ENCODE results near the gene SYNRG. TPM values are rescaled to one million over a fixed set of nuclear protein-coding genes. Genes with fewer than 3 reads are reported as not detected.
A peak's percentile ranks its signal among the peaks of the same experiment; 100 is the strongest.

The SYNRG gene
- total RNA-seq, 3 donors from 2014 or later (not counting 1 experiment from before 2014, with no cell fraction given), result 82.1 to 137 (median 88.2) TPM

- Histone ChIP-seq H3K4me1 (ENCODE audit: control insufficient read depth, insufficient read depth, low read length) (peaks cover 6% of the 10 kb centered on the region), H3K36me3 (ENCODE audit: control insufficient read depth, insufficient read depth, low read length) (peaks cover 9% of the 10 kb centered on the region), H3K4me3 (ENCODE audit: low read length) (peak within 1 kb of the TSS; percentile 100), H3K9me3 (ENCODE audit: control insufficient read depth, insufficient read depth, low read length) (no peaks in the 10 kb centered on the region), H3K27me3 (ENCODE audit: control insufficient read depth, insufficient read depth, low read length) (peaks cover 4% of the 10 kb centered on the region), H3K27ac (ENCODE audit: low read length) (peak within 1 kb of the TSS; percentile 75)
- H3K9me3 Mint-ChIP-seq, result no peaks in the 10 kb centered on the region
- WGBS (ENCODE audit: insufficient coverage), result 0% methylated on average over 35 of the region's 43 CpGs
- intact Hi-C loops (cut with micrococcal nuclease), result loop anchor here (2.0 kb wide), 1 partner anchor 34 kb away; the partner anchor contains the start of gene SYNRG
- peaks cover 32 to 35% of the 10 kb centered on the region in 2 donors for H3K4me1 Mint-ChIP-seq
- H3K36me3 Mint-ChIP-seq, result peaks cover 7% of the 10 kb centered on the region
- TF ChIP-seq, protein P1, sequence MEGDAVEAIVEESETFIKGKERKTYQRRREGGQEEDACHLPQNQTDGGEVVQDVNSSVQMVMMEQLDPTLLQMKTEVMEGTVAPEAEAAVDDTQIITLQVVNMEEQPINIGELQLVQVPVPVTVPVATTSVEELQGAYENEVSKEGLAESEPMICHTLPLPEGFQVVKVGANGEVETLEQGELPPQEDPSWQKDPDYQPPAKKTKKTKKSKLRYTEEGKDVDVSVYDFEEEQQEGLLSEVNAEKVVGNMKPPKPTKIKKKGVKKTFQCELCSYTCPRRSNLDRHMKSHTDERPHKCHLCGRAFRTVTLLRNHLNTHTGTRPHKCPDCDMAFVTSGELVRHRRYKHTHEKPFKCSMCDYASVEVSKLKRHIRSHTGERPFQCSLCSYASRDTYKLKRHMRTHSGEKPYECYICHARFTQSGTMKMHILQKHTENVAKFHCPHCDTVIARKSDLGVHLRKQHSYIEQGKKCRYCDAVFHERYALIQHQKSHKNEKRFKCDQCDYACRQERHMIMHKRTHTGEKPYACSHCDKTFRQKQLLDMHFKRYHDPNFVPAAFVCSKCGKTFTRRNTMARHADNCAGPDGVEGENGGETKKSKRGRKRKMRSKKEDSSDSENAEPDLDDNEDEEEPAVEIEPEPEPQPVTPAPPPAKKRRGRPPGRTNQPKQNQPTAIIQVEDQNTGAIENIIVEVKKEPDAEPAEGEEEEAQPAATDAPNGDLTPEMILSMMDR (IDR thresholded peaks at IDR 0.05), result no peak
- ATAC-seq (peak; percentile 97 to 99 (median 99)), DNase-seq (peak; percentile 83 to 96)
- H3K27ac Mint-ChIP-seq, result peak within 1 kb of the TSS; percentile 89 to 90
- H3K27me3 Mint-ChIP-seq (ENCODE audit: low read depth in 2 of 2), result peaks cover 22 to 28% of the 10 kb centered on the region in 2 donors
- H3K4me3 Mint-ChIP-seq, result peak within 1 kb of the TSS; percentile 96
Measured at GRCh38 chr17:37643118-37643766, 34.0 kb upstream of the SYNRG start, which contains the start of gene DDX52. Gene DDX52, minus strand, starts transcription at chr17:37643446. Its CDS starts 26 bp downstream, at chr17:37643420.

DNA sequence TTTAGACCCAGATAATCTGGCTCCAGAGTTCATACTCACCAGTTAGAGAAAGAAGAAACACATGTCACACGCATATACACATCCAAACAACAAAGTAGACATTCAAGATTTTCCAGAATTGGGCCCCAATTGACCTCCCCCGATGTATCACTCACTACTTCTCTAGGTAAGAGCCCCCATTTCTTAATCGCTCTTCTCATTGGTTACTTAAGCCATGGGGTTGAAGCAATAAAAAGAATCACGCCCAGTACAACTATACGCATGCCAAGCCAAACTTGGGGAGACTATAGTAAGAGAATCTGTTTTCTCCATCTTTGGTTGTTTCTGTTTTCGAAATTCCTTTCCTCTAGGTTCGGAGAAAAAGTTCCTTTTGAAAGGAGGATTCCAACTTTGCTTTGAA lies 33.5 kb upstream of the SYNRG start:
- Histone ChIP-seq H3K9me3 (ENCODE audit: control insufficient read depth, insufficient read depth, low read length) (no peaks in the 10 kb centered on the region), H3K4me3 (ENCODE audit: low read length) (peak overlapping the region; percentile 100), H3K27ac (ENCODE audit: low read length) (peak overlapping the region; percentile 75), H3K36me3 (ENCODE audit: control insufficient read depth, insufficient read depth, low read length) (peaks cover 11% of the 10 kb centered on the region), H3K27me3 (ENCODE audit: control insufficient read depth, insufficient read depth, low read length) (peaks cover 4% of the 10 kb centered on the region), H3K4me1 (ENCODE audit: control insufficient read depth, insufficient read depth, low read length) (peaks cover 6% of the 10 kb centered on the region)
- peaks cover 7% of the 10 kb centered on the region for H3K36me3 Mint-ChIP-seq
- no peaks in the 10 kb centered on the region for H3K9me3 Mint-ChIP-seq
- 1% methylated on average over 5 of the region's 7 CpGs for WGBS (ENCODE audit: insufficient coverage)
- peak overlapping the region; percentile 89 to 90 for H3K27ac Mint-ChIP-seq
- peaks cover 35% of the 10 kb centered on the region in 2 donors for H3K4me1 Mint-ChIP-seq
- ATAC-seq (no peak), DNase-seq (peak in 1 of 2 donors; percentile 34)
- TF ChIP-seq, protein P1 (IDR thresholded peaks at IDR 0.05), result no peak
- intact Hi-C loops (cut with micrococcal nuclease), result loop anchor here (2.0 kb wide), 1 partner anchor 34 kb away; the partner anchor contains the start of gene SYNRG
- H3K4me3 Mint-ChIP-seq, result peak overlapping the region; percentile 96
- H3K27me3 Mint-ChIP-seq (ENCODE audit: low read depth in 2 of 2), result peaks cover 17 to 23% of the 10 kb centered on the region in 2 donors

GRCh38 chr17:37640015-37640414 lies 30.8 kb upstream of the SYNRG start:
- ATAC-seq (no peak), DNase-seq (no peak)
- Histone ChIP-seq H3K9me3 (ENCODE audit: control insufficient read depth, insufficient read depth, low read length) (no peaks in the 10 kb centered on the region), H3K4me1 (ENCODE audit: control insufficient read depth, insufficient read depth, low read length) (peaks cover 6% of the 10 kb centered on the region), H3K4me3 (ENCODE audit: low read length) (no peak overlapping the region), H3K27ac (ENCODE audit: low read length) (no peak overlapping the region), H3K27me3 (ENCODE audit: control insufficient read depth, insufficient read depth, low read length) (peaks cover 2% of the 10 kb centered on the region), H3K36me3 (ENCODE audit: control insufficient read depth, insufficient read depth, low read length) (peaks cover 25% of the 10 kb centered on the region)
- H3K36me3 Mint-ChIP-seq, result peaks cover 17% of the 10 kb centered on the region
- TF ChIP-seq, protein P1 (IDR thresholded peaks at IDR 0.05), result no peak
- no peak overlapping the region for H3K4me3 Mint-ChIP-seq
- intact Hi-C loops (cut with micrococcal nuclease), result no loop called here
- H3K27ac Mint-ChIP-seq, result no peak overlapping the region
- H3K9me3 Mint-ChIP-seq, result no peaks in the 10 kb centered on the region
- H3K4me1 Mint-ChIP-seq, result peaks cover 35% of the 10 kb centered on the region in 2 donors
- peaks cover 7 to 9% of the 10 kb centered on the region in 2 donors for H3K27me3 Mint-ChIP-seq (ENCODE audit: low read depth in 2 of 2)
